HL-60 (cell line): ENCODE results near the gene RELB.

Experiments
- DNase-seq, 2 experiments: peaks; one replicate each; pipeline ENCODE4 v3.0.0-alpha.2; 2010 to 2020; ENCODE audit warnings: low read depth in 1 of 2, low spot score in 1 of 2
- H3K27ac ChIP-seq: fragments of 250-450 bp; sonication (Bioruptor Pico); replicated peaks from 2 replicates; pipeline ENCODE4 v1.5.1; 2020; ENCODE audit warnings: mild to moderate bottlenecking, moderate library complexity
- H3K27me3 ChIP-seq: fragments of 250-450 bp; sonication (Bioruptor Pico); 2 replicates; pipeline ENCODE4 v1.5.1; 2021; ENCODE audit warnings: mild to moderate bottlenecking, moderate library complexity; ENCODE audit not compliant: insufficient read depth, poor library complexity, severe bottlenecking
- H3K4me3 ChIP-seq: replicated peaks from 2 replicates; pipeline ENCODE4 v1.5.1; 2011; ENCODE audit warnings: mild to moderate bottlenecking, control low read depth, low read length; ENCODE audit not compliant: insufficient read depth
- CTCF ChIP-seq: IDR thresholded peaks from one replicate; pipeline ENCODE4 v1.5.1; 2011; ENCODE audit warnings: low read length, control low read depth, inconsistent platforms; ENCODE audit not compliant: insufficient read depth
- GABPA ChIP-seq: IDR thresholded peaks from 2 replicates; pipeline ENCODE4 v1.6.1; 2012; ENCODE audit warnings: low read depth
- POLR2AphosphoS5 ChIP-seq: IDR thresholded peaks from 2 replicates; pipeline ENCODE4 v1.6.1; 2012; ENCODE audit warnings: low read depth
- REST ChIP-seq: IDR thresholded peaks from 2 replicates; pipeline ENCODE4 v1.6.1; 2012; ENCODE audit warnings: low read depth; ENCODE audit not compliant: insufficient replicate concordance
- SPI1 ChIP-seq: IDR thresholded peaks from 2 replicates; pipeline ENCODE4 v1.6.1; 2012; ENCODE audit warnings: low read depth, mild to moderate bottlenecking, borderline replicate concordance
- long read RNA-seq: library from polyadenylated mRNA; unstranded; transcript quantifications from one replicate; pipeline ENCODE4 v2.0.0, GENCODE V29; 2020

The RELB gene
- long read RNA-seq, partial matches to known transcripts = 0 of 1 reads
- long read RNA-seq, other reads (novel, unspliced or antisense) = 1 of 1 reads

- DNase-seq = peak; percentile 72 to 89
- no peak for TF ChIP-seq REST
- peak within 1 kb of the TSS; percentile 88 for H3K27ac ChIP-seq
These were observed at the start of gene RELB for GRCh38 chr19:45001087-45001739. Gene RELB, plus strand, starts transcription at chr19:45001464. Its CDS starts 116 bp downstream, at chr19:45001580.

GRCh38 chr19:44954278-44954648 is 47.0 kb upstream of the RELB start:
- Histone ChIP-seq H3K27me3 (no peaks in the 10 kb centered on the region), H3K27ac (peak overlapping the region; percentile 96), H3K4me3 (peak overlapping the region; percentile 94)
- no peak for TF ChIP-seq GABPA
- no peak for TF ChIP-seq CTCF
- TF ChIP-seq REST = no peak
- TF ChIP-seq SPI1 = no peak
- no peak for TF ChIP-seq POLR2AphosphoS5
- DNase-seq = no peak

More at GRCh38 chr19:45001087-45001739, at the start of gene RELB:
- H3K27me3 ChIP-seq = no peaks in the 10 kb centered on the region
- H3K4me3 ChIP-seq = peak within 1 kb of the TSS; percentile 74

GRCh38 chr19:44954649-44955504 is 46.4 kb upstream of the RELB start, which contains the start of gene CLPTM1:
Gene CLPTM1, plus strand, starts transcription at chr19:44955380. Its CDS starts 16 bp downstream, at chr19:44955396.
- H3K27ac ChIP-seq = peak within 1 kb of the TSS; percentile 96
- TF ChIP-seq POLR2AphosphoS5 = peak; percentile 76
- TF ChIP-seq REST = no peak
- TF ChIP-seq GABPA = peak; percentile 73

More at GRCh38 chr19:44954649-44955504, 46.4 kb upstream of the RELB start, which contains the start of gene CLPTM1:
- DNase-seq = peak; percentile 93 to 97
- Histone ChIP-seq H3K27me3 (no peaks in the 10 kb centered on the region), H3K4me3 (peak within 1 kb of the TSS; percentile 94)
